Neuronal stem cell (in vitro differentiated cells): ENCODE data around the gene SSMEM1.
"Not testable (repeated sequence)": the region's sequence is repeated elsewhere in the genome, so short reads cannot be mapped to it uniquely, and the experiment has no call there.

ENCODE experiments used
- DNase-seq: peaks from one replicate; pipeline ENCODE4 v3.0.0-alpha.2; 2013; ENCODE audit warnings: low spot score
- H2AFZ ChIP-seq: one replicate; pipeline ENCODE4 v1.6.1; 2013; ENCODE audit warnings: mild to moderate bottlenecking, low read length, inconsistent platforms
- H2AK5ac ChIP-seq: 2 replicates; pipeline ENCODE4 v1.6.1; 2013; ENCODE audit warnings: low read depth, mild to moderate bottlenecking, inconsistent platforms, low read length, moderate library complexity, mixed read lengths
- H2BK120ac ChIP-seq: 2 replicates; pipeline ENCODE4 v1.6.1; 2013; ENCODE audit warnings: low read depth, mild to moderate bottlenecking, inconsistent platforms, low read length, moderate library complexity, mixed read lengths
- H2BK12ac ChIP-seq: one replicate; pipeline ENCODE4 v1.6.1; 2013; ENCODE audit warnings: low read length, inconsistent platforms
- H2BK15ac ChIP-seq: 2 replicates; pipeline ENCODE4 v1.6.1; 2013; ENCODE audit warnings: mild to moderate bottlenecking, low read length, inconsistent platforms, mixed read lengths
- H2BK5ac ChIP-seq: one replicate; pipeline ENCODE4 v1.6.1; 2013; ENCODE audit warnings: inconsistent platforms, mild to moderate bottlenecking, low read length, moderate library complexity
- H3K14ac ChIP-seq: one replicate; pipeline ENCODE4 v1.6.1; 2013; ENCODE audit warnings: low read length, inconsistent platforms
- H3K18ac ChIP-seq: 2 replicates; pipeline ENCODE4 v1.6.1; 2013; ENCODE audit warnings: low read length, inconsistent platforms
- H3K23ac ChIP-seq: 2 replicates; pipeline ENCODE4 v1.6.1; 2013; ENCODE audit warnings: low read depth, mild to moderate bottlenecking, mixed read lengths, low read length, inconsistent platforms; ENCODE audit not compliant: poor library complexity
- H3K27ac ChIP-seq: replicated peaks from 3 replicates; pipeline ENCODE4 v1.5.1; 2013; ENCODE audit warnings: low read length, inconsistent platforms
- H3K27me3 ChIP-seq, 3 experiments: 2 replicates each; pipeline ENCODE4 v1.6.1; 2013; ENCODE audit warnings: low read length in 3 of 3, mild to moderate bottlenecking in 2 of 3, inconsistent platforms in 1 of 3, low read depth in 1 of 3, mixed read lengths in 1 of 3, moderate library complexity in 1 of 3; ENCODE audit not compliant: control insufficient read depth in 3 of 3, insufficient read depth in 3 of 3
- H3K36me3 ChIP-seq, 2 donors: replicated peaks in 1 of 2; 2 replicates each; pipeline ENCODE4 v1.6.1; 2013; ENCODE audit warnings: low read length in 2 of 2; ENCODE audit not compliant: control insufficient read depth in 2 of 2, insufficient read depth in 2 of 2
- H3K4ac ChIP-seq: 2 replicates; pipeline ENCODE4 v1.6.1; 2013; ENCODE audit warnings: inconsistent platforms, mild to moderate bottlenecking, low read length, moderate library complexity
- H3K4me1 ChIP-seq, 2 donors: 1 replicate in 1 of 2; 2 replicates in 1 of 2; pipeline ENCODE4 v1.6.1; 2013; ENCODE audit warnings: low read length in 2 of 2, low read depth in 1 of 2; ENCODE audit not compliant: control insufficient read depth in 2 of 2, insufficient read depth in 1 of 2
- H3K4me2 ChIP-seq: one replicate; pipeline ENCODE4 v1.6.1; 2013; ENCODE audit warnings: mild to moderate bottlenecking, low read length, inconsistent platforms; ENCODE audit not compliant: insufficient read depth, poor library complexity, severe bottlenecking
- H3K4me3 ChIP-seq, 2 donors: 2 replicates each; pipeline ENCODE4 v1.5.1; 2013; ENCODE audit warnings: low read length in 2 of 2, mild to moderate bottlenecking in 2 of 2, inconsistent platforms in 1 of 2, moderate library complexity in 1 of 2
- H3K79me1 ChIP-seq: one replicate; pipeline ENCODE4 v1.6.1; 2013; ENCODE audit warnings: low read depth, mild to moderate bottlenecking, inconsistent platforms, low read length, moderate library complexity
- H3K9ac ChIP-seq: one replicate; pipeline ENCODE4 v1.6.1; 2013; ENCODE audit warnings: mild to moderate bottlenecking, low read depth, low read length, inconsistent platforms; ENCODE audit not compliant: poor library complexity
- H3K9me3 ChIP-seq, 2 donors: replicated peaks in 1 of 2; 2 replicates each; pipeline versions ENCODE3 to v1.6.1; 2013; ENCODE audit warnings: low read length in 2 of 2, mild to moderate bottlenecking in 2 of 2, inconsistent platforms in 1 of 2, low read depth in 1 of 2, mixed read lengths in 1 of 2, moderate library complexity in 1 of 2; ENCODE audit not compliant: control insufficient read depth in 2 of 2, insufficient read depth in 1 of 2
- H4K8ac ChIP-seq: one replicate; pipeline ENCODE4 v1.6.1; 2013; ENCODE audit warnings: low read depth, mild to moderate bottlenecking, inconsistent platforms, low read length, moderate library complexity
- H4K91ac ChIP-seq: one replicate; pipeline ENCODE4 v1.6.1; 2013; ENCODE audit warnings: low read length, low read depth, mild to moderate bottlenecking, inconsistent platforms; ENCODE audit not compliant: poor library complexity
- WGBS, 2 donors: extraction: QIAGEN DNeasy Blood & Tissue Kit; methylation state at CpG; one replicate each; pipeline ENCODE4 v1.1.7; 2013; ENCODE audit warnings: missing lambda C conversion rate in 2 of 2, mixed read lengths in 1 of 2; ENCODE audit not compliant: insufficient read length in 2 of 2, insufficient replicate concordance in 1 of 2; ENCODE audit errors: extremely low coverage in 2 of 2; 5-methylcytosine and 5-hydroxymethylcytosine counted together

The SSMEM1 gene

GRCh38 chr7:130242198-130243014 lies 34.7 kb downstream of the SSMEM1 start:
- DNase-seq, result no peak
- no peak overlapping the region for H4K91ac ChIP-seq
- no peak overlapping the region for H2BK15ac ChIP-seq
- no peak overlapping the region for H3K4ac ChIP-seq
- H3K4me3 ChIP-seq, result no peak overlapping the region
- no CpG with 5 or more reads among the region's 5 CpGs for WGBS, 2 donors
- H3K27ac ChIP-seq, result no peak overlapping the region
- H3K9me3 ChIP-seq, result peaks cover 0 to 4% of the 10 kb centered on the region in 2 donors
- H2BK5ac ChIP-seq, result no peak overlapping the region
- H2BK120ac ChIP-seq, result no peak overlapping the region
- no peaks in the 10 kb centered on the region for H3K36me3 ChIP-seq
- H3K18ac ChIP-seq, result no peak overlapping the region
- peaks cover 2% of the 10 kb centered on the region for H3K79me1 ChIP-seq
- H3K4me2 ChIP-seq, result no peak overlapping the region
- no peak overlapping the region for H3K9ac ChIP-seq
- no peak overlapping the region for H2AFZ ChIP-seq
- no peaks in the 10 kb centered on the region for H3K4me1 ChIP-seq
- no peak overlapping the region for H2AK5ac ChIP-seq
- no peaks in the 10 kb centered on the region for H3K27me3 ChIP-seq
- H3K23ac ChIP-seq, result no peak overlapping the region
- H3K14ac ChIP-seq, result no peak overlapping the region
- H4K8ac ChIP-seq, result no peak overlapping the region
- H2BK12ac ChIP-seq, result no peak overlapping the region

- H3K4me3 ChIP-seq, H3K18ac ChIP-seq, H3K9me3 ChIP-seq, H3K14ac ChIP-seq, H4K91ac ChIP-seq, H3K4me1 ChIP-seq, H2BK15ac ChIP-seq, H4K8ac ChIP-seq, H2AFZ ChIP-seq, H2BK12ac ChIP-seq, H3K4me2 ChIP-seq, H3K27me3 ChIP-seq, DNase-seq, H2BK5ac ChIP-seq, H2AK5ac ChIP-seq, H2BK120ac ChIP-seq, H3K4ac ChIP-seq, H3K9ac ChIP-seq, H3K36me3 ChIP-seq, H3K79me1 ChIP-seq, H3K23ac ChIP-seq, H3K27ac ChIP-seq: not testable (repeated sequence)
- no CpG with 5 or more reads among the region's 1 CpG for WGBS, 2 donors
These were observed 35.8 kb downstream of the SSMEM1 start for GRCh38 chr7:130243486-130243885.

GRCh38 chr7:130246491-130246890 lies 38.8 kb downstream of the SSMEM1 start:
- not testable (repeated sequence) for H3K4me1 ChIP-seq, H2AFZ ChIP-seq, H2AK5ac ChIP-seq, DNase-seq, H4K91ac ChIP-seq, H3K4me2 ChIP-seq, H3K27me3 ChIP-seq, H2BK15ac ChIP-seq, H3K36me3 ChIP-seq, H3K23ac ChIP-seq, H3K14ac ChIP-seq, H2BK12ac ChIP-seq, H3K18ac ChIP-seq, H2BK120ac ChIP-seq, H4K8ac ChIP-seq, H3K9me3 ChIP-seq, H3K9ac ChIP-seq, H3K4me3 ChIP-seq, H3K4ac ChIP-seq, H3K27ac ChIP-seq, H2BK5ac ChIP-seq, H3K79me1 ChIP-seq
- no CpG with 5 or more reads among the region's 1 CpG for WGBS, 2 donors

GRCh38 chr7:130248842-130249241 lies 41.2 kb downstream of the SSMEM1 start:
- H3K36me3 ChIP-seq, H3K27ac ChIP-seq, H3K4me3 ChIP-seq, DNase-seq, H2BK5ac ChIP-seq, H3K27me3 ChIP-seq, H3K14ac ChIP-seq, H2BK15ac ChIP-seq, H3K79me1 ChIP-seq, H2BK120ac ChIP-seq, H4K8ac ChIP-seq, H3K23ac ChIP-seq, H3K4me2 ChIP-seq, H3K18ac ChIP-seq, H3K9ac ChIP-seq, H2AK5ac ChIP-seq, H2AFZ ChIP-seq, H4K91ac ChIP-seq, H3K9me3 ChIP-seq, H2BK12ac ChIP-seq, H3K4ac ChIP-seq, H3K4me1 ChIP-seq: not testable (repeated sequence)
- no CpG with 5 or more reads among the region's 5 CpGs for WGBS, 2 donors
